C4-2B (cell line): Measurements from ENCODE around the gene PDE8B.

Source experiments
- H3K27ac ChIP-seq: fragments of 450-650 bp; 2 replicates; pipeline ENCODE4 v1.5.1; 2017
- CTCF ChIP-seq: fragments of 450-650 bp; conservative IDR thresholded peaks from 2 replicates; pipeline ENCODE4 v1.5.1; 2017; ENCODE audit warnings: mild to moderate bottlenecking
- ZFX ChIP-seq: fragments of 450-650 bp; IDR thresholded peaks from 2 replicates; pipeline ENCODE4 v1.6.1; 2017

Gene PDE8B

GRCh38 chr5:77398458-77398857 is 188.0 kb downstream of the PDE8B start:
- TF ChIP-seq CTCF: no peak
- TF ChIP-seq ZFX: no peak
- H3K27ac ChIP-seq: no peak overlapping the region

DNA sequence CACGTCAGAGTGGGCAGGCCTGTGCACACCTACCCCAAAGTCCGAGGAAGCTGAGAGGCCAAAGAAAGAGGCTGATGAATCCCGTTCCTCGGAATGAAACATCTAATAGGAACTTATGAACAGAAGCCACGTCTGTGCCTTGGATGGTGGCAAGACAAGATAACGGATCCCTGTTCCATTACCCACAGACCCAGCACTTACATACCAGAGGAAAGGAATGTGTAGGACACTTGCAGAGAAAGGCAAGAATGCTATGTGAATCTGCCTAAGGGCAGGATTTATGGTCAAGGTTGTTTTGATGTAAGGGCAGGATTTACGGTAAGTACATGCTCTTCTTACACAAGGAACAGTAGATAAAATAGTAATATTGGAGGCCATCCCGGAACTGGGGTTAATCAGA is 188.4 kb downstream of the PDE8B start:
- TF ChIP-seq CTCF (no peak), ZFX (no peak)
- H3K27ac ChIP-seq: no peak overlapping the region

GRCh38 chr5:77400645-77401044 is 190.2 kb downstream of the PDE8B start:
- H3K27ac ChIP-seq: no peak overlapping the region
- no peak for TF ChIP-seq ZFX
- TF ChIP-seq CTCF: no peak

DNA sequence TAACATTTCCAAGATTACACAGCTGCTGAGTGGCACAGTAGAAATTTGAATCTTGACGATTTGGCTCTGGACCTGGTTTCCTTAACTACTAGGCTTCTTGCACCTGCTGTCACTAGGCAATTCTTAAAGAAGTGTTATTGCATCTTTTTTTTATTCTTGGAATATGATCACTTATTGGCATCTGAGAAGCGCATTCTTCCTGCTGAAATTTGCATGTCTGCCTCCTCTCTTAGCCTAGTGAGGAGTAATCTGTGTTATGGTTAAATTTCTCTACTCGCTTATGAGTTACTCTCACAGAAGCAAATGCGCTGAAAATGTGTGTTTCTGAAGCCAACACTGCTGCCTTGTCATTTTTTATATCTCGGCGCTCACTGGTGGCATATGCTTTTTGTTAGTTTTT is 192.3 kb downstream of the PDE8B start:
- TF ChIP-seq CTCF (no peak), ZFX (no peak)
- H3K27ac ChIP-seq: no peak overlapping the region

DNA sequence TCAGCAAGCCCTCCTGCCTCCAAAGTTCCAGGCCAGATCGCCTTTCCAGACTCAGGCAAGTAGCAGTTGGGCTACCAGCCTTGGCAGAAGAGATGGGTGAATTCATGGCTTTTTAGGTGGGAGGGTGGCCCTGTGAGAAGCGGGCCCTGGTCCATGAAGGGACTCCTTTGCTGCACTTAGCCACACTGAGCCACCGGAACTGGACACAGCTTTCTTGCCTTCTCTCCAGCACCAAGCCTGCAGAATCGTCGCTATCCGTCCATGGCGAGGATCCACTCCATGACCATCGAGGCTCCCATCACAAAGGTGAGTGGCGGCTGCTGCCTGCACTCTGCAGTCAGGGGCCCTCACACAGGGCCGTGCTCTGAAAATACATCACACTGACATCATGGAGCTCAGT is 196.7 kb downstream of the PDE8B start:
- no peak for TF ChIP-seq CTCF
- TF ChIP-seq ZFX: no peak
- H3K27ac ChIP-seq: no peak overlapping the region

DNA sequence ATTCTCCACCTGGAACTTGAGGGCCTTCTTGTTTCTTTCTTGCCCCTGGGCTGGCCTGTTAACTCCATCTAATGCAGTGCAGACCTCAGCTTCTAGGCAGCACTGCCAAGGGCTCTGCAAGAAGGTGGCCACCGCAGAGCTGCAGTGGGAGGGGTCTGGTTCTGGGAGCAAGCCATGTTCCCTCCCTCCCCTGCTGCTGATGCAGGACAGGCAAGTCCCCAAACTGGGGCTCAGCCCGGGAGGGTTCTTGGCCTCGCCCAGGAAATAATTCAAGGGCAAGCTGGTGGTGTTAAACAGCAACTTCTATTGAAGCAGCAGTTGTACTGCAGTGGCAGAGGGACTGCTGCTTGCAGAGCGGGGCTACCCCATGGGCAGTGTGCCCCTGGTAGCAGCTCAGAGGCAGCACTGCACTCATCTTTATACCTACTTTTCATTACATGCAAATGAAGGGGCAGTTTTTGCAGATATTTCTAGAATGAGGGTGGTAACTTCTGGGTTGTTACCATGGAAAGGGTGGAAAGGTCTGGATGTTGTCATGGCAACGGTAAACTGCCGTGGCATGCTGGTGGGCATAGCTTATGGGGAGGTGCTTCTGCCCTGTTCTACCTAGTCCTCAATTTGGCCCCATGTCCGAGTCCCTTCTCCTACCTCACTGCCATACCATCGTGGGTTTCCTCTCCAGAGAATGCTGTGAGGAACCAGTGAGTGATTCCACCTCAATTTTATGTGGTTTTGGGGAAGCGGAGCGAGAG is 199.6 kb downstream of the PDE8B start:
- no peak overlapping the region for H3K27ac ChIP-seq
- TF ChIP-seq CTCF (no peak), ZFX (no peak)

- no peak for TF ChIP-seq CTCF
- TF ChIP-seq ZFX: no peak
- no peak overlapping the region for H3K27ac ChIP-seq
These were observed 202.6 kb downstream of the PDE8B start for GRCh38 chr5:77413049-77413448.
